K562 (cell line): ENCODE results near the gene UBE2S. TPM values are rescaled to one million over a fixed set of nuclear protein-coding genes. Genes with fewer than 3 reads are reported as not detected.

Experiments
- CBFB ChIP-seq: sonication (generic); formaldehyde crosslinking; IDR thresholded peaks from 2 replicates; pipeline ENCODE4 v1.4.0; 2020; ENCODE audit warnings: mild to moderate bottlenecking, missing genetic modification reagents
- CUX1 ChIP-seq: fragments of 200-800 bp; sonication (Bioruptor generic); IDR thresholded peaks from 2 replicates; pipeline ENCODE4 v1.6.1; 2016; ENCODE audit warnings: missing genetic modification characterization, missing compliant biosample characterization
- DEAF1 ChIP-seq: fragments of 450-650 bp; formaldehyde crosslinking; IDR thresholded peaks from 2 replicates; pipeline ENCODE4 v1.4.0; 2020; ENCODE audit warnings: mild to moderate bottlenecking, moderate library complexity
- GTF2A2 ChIP-seq: IDR thresholded peaks from 2 replicates; pipeline ENCODE4 v1.6.1; 2016; ENCODE audit warnings: mild to moderate bottlenecking, missing genetic modification characterization, missing compliant biosample characterization
- MAX ChIP-seq: sonication (generic); formaldehyde crosslinking; IDR thresholded peaks from 2 replicates; pipeline ENCODE4 v1.9.0; 2022; ENCODE audit warnings: mild to moderate bottlenecking, missing genetic modification reagents
- MBD2 ChIP-seq: sonication (generic); IDR thresholded peaks from 2 replicates; pipeline ENCODE4 v1.6.1; 2016; ENCODE audit warnings: low read depth, borderline replicate concordance
- MTF1 ChIP-seq: fragments of 250-450 bp; sonication (Bioruptor Pico); IDR thresholded peaks from 2 replicates; pipeline ENCODE4 v1.9.0; 2021; ENCODE audit warnings: moderate library complexity, mild to moderate bottlenecking, inconsistent platforms, borderline replicate concordance
- MXD1 ChIP-seq: fragments of 250-450 bp; sonication (Bioruptor Pico); IDR thresholded peaks from 2 replicates; pipeline ENCODE4 v1.8.0; 2021; ENCODE audit warnings: borderline replicate concordance, mild to moderate bottlenecking, moderate library complexity; ENCODE audit not compliant: poor library complexity, severe bottlenecking
- MYC ChIP-seq, 2 experiments: fragments of 250-450 bp in 1 of 2; sonication (Bioruptor Pico) in 1 of 2; IDR thresholded peaks; 2 replicates each; pipeline versions ENCODE4 v1.5.1 to v1.6.1; 2012 to 2021; ENCODE audit warnings: low read depth in 2 of 2, borderline replicate concordance in 1 of 2, improper control_type of control experiment in 1 of 2, low read length in 1 of 2, mild to moderate bottlenecking in 1 of 2, moderate library complexity in 1 of 2
- PHB2 ChIP-seq: fragments of 450-650 bp; IDR thresholded peaks from 2 replicates; pipeline ENCODE4 v1.6.1; 2017; ENCODE audit warnings: low read depth
- RAD21 ChIP-seq, 2 experiments: fragments of 250-450 bp in 1 of 2; fragments of 450-650 bp in 1 of 2; sonication (Bioruptor Pico) in 1 of 2; formaldehyde crosslinking in 1 of 2; IDR thresholded peaks in 1 of 2; conservative IDR thresholded peaks in 1 of 2; 2 replicates each; pipeline versions ENCODE4 v1.4.0 to v1.8.0; 2020 to 2022; ENCODE audit warnings: mild to moderate bottlenecking in 2 of 2, moderate library complexity in 1 of 2
- STAG1 ChIP-seq: sonication (generic); formaldehyde crosslinking; IDR thresholded peaks from 2 replicates; pipeline ENCODE4 v1.5.0; 2020; ENCODE audit warnings: missing genetic modification reagents, borderline replicate concordance
- ZFP91 ChIP-seq: sonication (generic); formaldehyde crosslinking; IDR thresholded peaks from 2 replicates; pipeline ENCODE4 v1.8.0; 2022; ENCODE audit warnings: mild to moderate bottlenecking, missing genetic modification reagents
- polyA plus RNA-seq, 8 experiments: library from polyadenylated mRNA; depleted of rRNA in 4 of 8; stranded (reverse) in 5 of 8; unstranded in 3 of 8; fragments of >200 nt; fragmentation: Nextera tagmentation in 2 of 8; fragmentation: Illumina TruSeq in 1 of 8; extraction: Ambion mirVana in 2 of 8; extraction: Trizol in 1 of 8; gene quantifications; 2 replicates each; pipeline versions ENCODE4 v1.2.1 to v1.2.3, GENCODE V29; 2011 to 2014; ENCODE audit warnings: inconsistent platforms in 1 of 8, missing spikeins in 1 of 8
- total RNA-seq, 7 experiments: library from RNA; depleted of rRNA in 6 of 7; stranded (reverse); fragments of >200 nt in 6 of 7; fragmentation: Illumina TruSeq in 2 of 7; extraction: Trizol in 2 of 7; gene quantifications; 2 replicates each; pipeline versions ENCODE4 v1.2.1 to v1.2.3, GENCODE V29; 2011 to 2021; ENCODE audit warnings: low replicate concordance in 1 of 7

UBE2S gene
- total and polyA plus RNA-seq, 9 of the 15 experiments (the other 6 are each of a cell fraction or from before 2014, with no cell fraction given), result 1.5 to 1,305 (median 157) TPM

- peak; percentile 71 for TF ChIP-seq DEAF1
- TF ChIP-seq RAD21 (CRISPR knock-in tag; conservative IDR thresholded peaks at IDR 0.05 in 1 of 2, IDR thresholded peaks at IDR 0.05 in 1 of 2), result peak; percentile 81 to 91
- no peak for TF ChIP-seq GTF2A2
- TF ChIP-seq MBD2, result 0 out of 2 replicates have a peak, but pooled peaks have one; percentile 19
- no peak for TF ChIP-seq ZFP91
- 0 out of 2 replicates have a peak, but pooled peaks have one; percentile 25 for TF ChIP-seq CBFB (CRISPR knock-in tag)
- peak; percentile 57; the same call in 1 of the 2 replicates for TF ChIP-seq MAX (CRISPR knock-in tag)
- no peak for TF ChIP-seq CUX1 (CRISPR knock-in tag)
- TF ChIP-seq MYC (IDR thresholded peaks at IDR 0.05; ENCODE audit: low read depth, low read length), result no peak
- TF ChIP-seq MYC (CRISPR knock-in tag; IDR thresholded peaks at IDR 0.05; ENCODE audit: borderline replicate concordance, low read depth), result no peak
- peak; percentile 77; the same call in 1 of the 2 replicates for TF ChIP-seq STAG1 (CRISPR knock-in tag)
- no peak for TF ChIP-seq MTF1 (CRISPR knock-in tag)
- TF ChIP-seq PHB2, result no peak
- no peak for TF ChIP-seq MXD1 (CRISPR knock-in tag)
These were observed 10.6 kb upstream of the UBE2S start (continued) for GRCh38 chr19:55418185-55418584.
